K562 treated with DMSO at 1 percent for 48 hours (cell line): ENCODE results near the gene SMCO3. TPM values are rescaled to one million over a fixed set of nuclear protein-coding genes. Genes with fewer than 3 reads are reported as not detected.

Source experiments
- total RNA-seq: library from RNA; unstranded; fragments of 300-600 nt; gene quantifications from 2 replicates; pipeline ENCODE4 v1.2.3, GENCODE V29; 2022; ENCODE audit warnings: low replicate concordance; ENCODE audit errors: extremely low read depth

SMCO3 gene
- total RNA-seq: not detected in 2 replicates

DNA sequence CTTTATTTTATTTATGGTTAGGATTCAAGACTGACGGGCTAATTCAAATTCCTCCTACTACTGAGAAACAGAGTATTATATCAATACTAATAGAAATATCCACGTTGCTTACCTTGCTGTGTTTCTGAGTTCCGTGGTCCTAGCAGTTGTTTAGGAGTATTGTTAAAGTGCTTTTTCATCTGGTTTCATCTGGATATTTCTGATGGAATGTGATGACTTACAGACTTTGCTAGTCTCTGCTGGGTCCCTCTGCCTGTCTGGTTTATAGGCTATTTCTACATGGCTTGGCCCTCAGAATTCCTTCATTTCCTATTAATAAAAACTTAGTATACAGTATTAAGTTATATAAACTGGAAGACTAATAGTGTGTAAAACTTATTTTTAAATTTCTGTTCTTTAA, at the start of gene SMCO3:
TSS of gene SMCO3 (minus strand) at position 169 of the 400 bp plus-strand sequence. CDS start 7,502 bp downstream, outside the sequence.

DNA sequence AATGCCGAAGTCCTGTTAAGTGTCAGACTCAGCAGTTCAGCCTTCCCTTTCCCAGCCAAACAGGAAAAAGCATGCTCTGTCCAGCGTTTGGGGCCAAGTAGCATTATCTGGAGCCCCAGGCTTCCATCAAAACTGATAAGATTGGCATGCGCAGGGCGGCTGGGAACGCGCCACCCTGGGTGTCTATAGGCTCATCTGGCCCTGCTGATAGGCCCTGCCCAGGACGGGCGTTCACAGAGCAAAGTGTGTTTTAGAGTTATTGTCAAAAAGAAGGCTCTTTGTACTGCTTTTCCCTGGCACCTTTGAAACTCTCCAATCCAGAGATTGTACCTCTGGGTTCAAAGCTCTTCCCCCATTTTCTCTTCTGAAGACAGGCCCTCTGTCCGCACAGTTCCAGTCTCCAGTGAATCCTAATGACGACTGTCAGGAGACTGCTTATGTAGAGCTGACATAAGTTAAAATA, 29.5 kb upstream of the SMCO3 start, which contains the start of gene ART4:
TSS of gene ART4 (minus strand) at position 102 of the 463 bp plus-strand sequence. CDS start 413 bp downstream, outside the sequence.

DNA sequence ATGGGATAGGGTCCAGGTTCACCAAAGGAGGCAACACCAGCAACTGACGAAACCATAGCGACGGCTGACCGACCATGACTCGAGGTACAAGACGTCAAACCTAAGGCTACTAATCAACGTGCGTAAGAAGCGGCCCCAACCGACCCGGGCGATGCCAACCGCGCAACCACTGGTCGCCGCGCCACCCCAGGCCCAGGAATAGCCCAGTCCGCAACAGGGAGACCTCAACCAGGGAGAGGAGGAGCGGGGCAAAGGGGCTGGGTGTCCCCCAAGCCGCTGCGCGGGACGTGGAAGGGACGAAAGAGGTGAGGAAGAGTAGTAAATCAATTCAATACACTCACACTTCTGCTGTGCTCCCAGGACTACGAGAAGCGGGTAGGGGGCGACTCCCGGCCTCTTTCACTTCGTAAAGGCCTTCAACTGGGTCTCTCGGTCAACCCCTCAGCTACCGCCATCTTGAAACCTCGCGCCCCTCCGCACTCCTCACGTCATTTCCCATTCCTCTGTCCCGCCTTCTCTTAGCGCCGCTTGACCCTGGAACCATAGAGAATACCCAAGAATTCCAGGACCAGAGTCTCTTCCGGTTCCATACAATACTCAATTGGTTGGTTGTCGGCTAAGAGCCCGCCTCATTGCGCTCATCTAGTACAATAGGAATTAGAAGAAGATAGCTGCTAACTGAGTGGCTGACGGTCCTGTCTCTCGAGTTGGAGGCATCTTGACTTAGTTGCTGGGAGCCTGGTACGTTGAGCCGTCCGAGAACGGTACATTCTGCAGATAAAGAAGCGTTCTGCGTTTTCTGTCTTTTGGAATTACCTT, 10.8 kb downstream of the SMCO3 start, which contains the start of the genes C12orf60 and WBP11:
TSS of gene C12orf60 (plus strand) at position 660 of the 819 bp plus-strand sequence. CDS start 19,266 bp downstream, outside the sequence.
TSS of gene WBP11 (minus strand) at position 468 of the 819 bp plus-strand sequence. CDS start 2,095 bp downstream, outside the sequence.

Other genes starting within 250 kb of the SMCO3 start
- gene PLBD1, start 246.3 kb downstream of the SMCO3 start, total RNA-seq: not detected in 2 replicates
- gene GUCY2C, start 117.6 kb downstream of the SMCO3 start, total RNA-seq: not detected in 2 replicates
- not detected in 2 replicates for gene WBP11, start 10.7 kb downstream of the SMCO3 start, total RNA-seq
- gene C12orf60, start 10.5 kb downstream of the SMCO3 start, total RNA-seq: not detected in 2 replicates
- gene ART4, start 29.3 kb upstream of the SMCO3 start, total RNA-seq: not detected in 2 replicates
- gene MGP, start 71.7 kb upstream of the SMCO3 start, total RNA-seq: not detected in 2 replicates
- gene ERP27, start 124.4 kb upstream of the SMCO3 start, total RNA-seq: not detected in 2 replicates
- gene ARHGDIB, start 147.4 kb upstream of the SMCO3 start, total RNA-seq: not detected in 2 replicates
- not detected in 2 replicates for gene PDE6H, start 158.9 kb upstream of the SMCO3 start, total RNA-seq